ENCODE data around the gene BRD9. TPM values are rescaled to one million over a fixed set of nuclear protein-coding genes. Genes with fewer than 3 reads are reported as not detected.
"Not testable (repeated sequence)": the region's sequence is repeated elsewhere in the genome, so short reads cannot be mapped to it uniquely, and the experiment has no call there.

The BRD9 gene
- polyA plus RNA-seq, 6 donors from 2014 or later: 5.6 to 16.2 (median 12.5) TPM

- H3K27ac Mint-ChIP-seq; H3K4me3 Mint-ChIP-seq; H3K36me3 Mint-ChIP-seq; DNase-seq; ATAC-seq (ENCODE audit: low read depth in 2 of 2); H3K4me1 Mint-ChIP-seq: not testable (repeated sequence)
- peaks cover 0 to 11% (median 4%) of the 10 kb centered on the region in 7 donors for H3K9me3 Mint-ChIP-seq
- H3K27me3 Mint-ChIP-seq: peaks cover 0 to 38% (median 0%) of the 10 kb centered on the region in 3 donors
Measured at GRCh38 chr5:825544-825943, 67.1 kb downstream of the BRD9 start.

- H3K9me3 Mint-ChIP-seq: peaks cover 0 to 7% (median 3%) of the 10 kb centered on the region in 7 donors
- H3K4me1 Mint-ChIP-seq: no peaks in the 10 kb centered on the region
- no peaks in the 10 kb centered on the region for H3K36me3 Mint-ChIP-seq
- no peak overlapping the region for H3K27ac Mint-ChIP-seq
- ATAC-seq (ENCODE audit: low read depth in 2 of 2): no peak
- H3K4me3 Mint-ChIP-seq: no peak overlapping the region
- no peak for DNase-seq
- peaks cover 5 to 53% (median 5%) of the 10 kb centered on the region in 3 donors for H3K27me3 Mint-ChIP-seq
Measured at GRCh38 chr5:821504-821903, 71.1 kb downstream of the BRD9 start.

DNA sequence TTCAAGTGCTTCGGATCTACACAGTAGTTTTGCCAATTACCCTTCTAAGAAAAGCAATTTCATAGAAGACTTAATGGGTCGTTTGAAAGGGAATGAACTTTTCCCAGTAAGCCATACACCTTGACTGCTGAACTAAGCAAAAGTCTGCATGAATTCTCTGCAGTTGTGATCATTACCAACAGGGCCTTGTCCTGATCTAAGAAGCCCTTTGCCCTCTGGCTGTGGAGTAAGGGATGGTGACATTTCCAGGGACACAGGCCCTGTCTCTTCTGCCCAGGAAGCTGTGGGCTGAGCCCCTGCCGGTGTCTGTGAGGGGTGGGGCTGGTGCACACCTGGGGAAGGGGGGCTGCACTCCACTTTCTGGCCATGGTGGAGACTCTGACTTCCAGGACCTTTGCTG is 72.4 kb downstream of the BRD9 start:
- peaks cover 0 to 13% (median 6%) of the 10 kb centered on the region in 7 donors for H3K9me3 Mint-ChIP-seq
- ATAC-seq (ENCODE audit: low read depth in 2 of 2) (no peak), DNase-seq (no peak)
- H3K4me3 Mint-ChIP-seq: no peak overlapping the region
- no peaks in the 10 kb centered on the region for H3K4me1 Mint-ChIP-seq
- H3K36me3 Mint-ChIP-seq: no peaks in the 10 kb centered on the region
- H3K27ac Mint-ChIP-seq: no peak overlapping the region
- H3K27me3 Mint-ChIP-seq: peaks cover 5 to 51% (median 5%) of the 10 kb centered on the region in 3 donors

GRCh38 chr5:819078-819477 is 73.5 kb downstream of the BRD9 start:
- Mint-ChIP-seq H3K36me3 (no peaks in the 10 kb centered on the region), H3K27me3 (peaks cover 5 to 40% (median 5%) of the 10 kb centered on the region in 3 donors), H3K4me3 (no peak overlapping the region), H3K4me1 (no peaks in the 10 kb centered on the region), H3K27ac (no peak overlapping the region), H3K9me3 (peaks cover 0 to 20% (median 8%) of the 10 kb centered on the region in 7 donors)
- ATAC-seq (ENCODE audit: low read depth in 2 of 2) (no peak), DNase-seq (no peak)

DNA sequence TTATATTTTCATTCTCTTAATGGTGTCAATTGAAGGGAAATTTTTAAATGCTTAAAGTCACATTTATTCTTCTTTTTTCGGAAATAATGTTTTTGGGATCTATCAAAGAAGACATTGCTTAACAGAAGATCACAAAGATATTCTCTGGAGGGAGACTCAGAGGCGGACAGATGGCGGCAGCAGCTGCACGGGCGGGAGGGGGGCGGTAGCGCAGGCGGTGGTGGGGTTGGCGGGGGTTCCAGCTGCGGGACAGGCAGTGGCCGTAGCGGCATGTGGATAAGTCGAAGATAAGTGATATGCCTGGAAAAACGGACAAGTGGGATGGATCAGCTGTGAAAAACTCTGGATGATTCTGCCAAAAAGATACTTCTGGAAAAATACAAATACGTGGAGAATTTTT is 76.4 kb downstream of the BRD9 start:
- H3K27ac Mint-ChIP-seq: no peak overlapping the region
- ATAC-seq (ENCODE audit: low read depth in 2 of 2): no peak
- no peak overlapping the region for H3K4me3 Mint-ChIP-seq
- H3K27me3 Mint-ChIP-seq: peaks cover 5 to 33% (median 5%) of the 10 kb centered on the region in 3 donors
- H3K36me3 Mint-ChIP-seq: no peaks in the 10 kb centered on the region
- DNase-seq: no peak
- peaks cover 0 to 16% (median 7%) of the 10 kb centered on the region in 7 donors for H3K9me3 Mint-ChIP-seq
- no peaks in the 10 kb centered on the region for H3K4me1 Mint-ChIP-seq

GRCh38 chr5:815449-815848 is 77.2 kb downstream of the BRD9 start:
- H3K27me3 Mint-ChIP-seq: peaks cover 5 to 26% (median 7%) of the 10 kb centered on the region in 3 donors
- no peak overlapping the region for H3K4me3 Mint-ChIP-seq
- H3K36me3 Mint-ChIP-seq: no peaks in the 10 kb centered on the region
- ATAC-seq (ENCODE audit: low read depth in 2 of 2) (no peak), DNase-seq (no peak)
- no peaks in the 10 kb centered on the region for H3K4me1 Mint-ChIP-seq
- peaks cover 0 to 16% (median 7%) of the 10 kb centered on the region in 7 donors for H3K9me3 Mint-ChIP-seq
- no peak overlapping the region for H3K27ac Mint-ChIP-seq

Other genes starting within 250 kb of the BRD9 start
- under 1 TPM in 1 of 6 donors, not detected in 5; 0.11 TPM for gene TPPP, start 199.4 kb downstream of the BRD9 start, polyA plus RNA-seq (ENCODE audit: low read depth in 6 of 6)
- not detected for gene ZDHHC11B, start 108.1 kb downstream of the BRD9 start, polyA plus RNA-seq (ENCODE audit: low read depth in 6 of 6)
- gene ZDHHC11, start 41.8 kb downstream of the BRD9 start, polyA plus RNA-seq (ENCODE audit: low read depth in 6 of 6): not detected
- gene TRIP13, start 83 bp upstream of the BRD9 start, polyA plus RNA-seq (ENCODE audit: low read depth in 6 of 6): 1 to 10 TPM in 5 of 6 donors, not detected in 1; 1.2 to 3.1 (median 1.8) TPM
- under 1 TPM in 1 of 6 donors, not detected in 5; 0.29 TPM for gene NKD2, start 116.0 kb upstream of the BRD9 start, polyA plus RNA-seq (ENCODE audit: low read depth in 6 of 6)
- gene SLC12A7, start 219.3 kb upstream of the BRD9 start, polyA plus RNA-seq (ENCODE audit: low read depth in 6 of 6): 10 to 100 TPM in 1 of 6 donors, 1 to 10 TPM in 5; 1.9 to 15.6 (median 5.8) TPM